Testis (tissue), 2 donors: ENCODE measurements around the gene NXNL2.

Experiments used
- POLR2A ChIP-seq: fragments of 450-650 bp; IDR thresholded peaks from one replicate; pipeline ENCODE4 v1.6.1; 2017; ENCODE audit warnings: antibody characterized with exemption, mild to moderate bottlenecking, moderate library complexity
- TF ChIP-seq, protein P1 (sequence below), 3 experiments: fragments of 450-650 bp in 2 of 3; fragments of 200-600 bp in 1 of 3; sonication (generic) in 1 of 3; IDR thresholded peaks; one replicate each; pipeline ENCODE4 v1.5.1; 2016 to 2019; ENCODE audit warnings: antibody characterized with exemption in 3 of 3, mild to moderate bottlenecking in 2 of 3, moderate library complexity in 1 of 3

DNA sequence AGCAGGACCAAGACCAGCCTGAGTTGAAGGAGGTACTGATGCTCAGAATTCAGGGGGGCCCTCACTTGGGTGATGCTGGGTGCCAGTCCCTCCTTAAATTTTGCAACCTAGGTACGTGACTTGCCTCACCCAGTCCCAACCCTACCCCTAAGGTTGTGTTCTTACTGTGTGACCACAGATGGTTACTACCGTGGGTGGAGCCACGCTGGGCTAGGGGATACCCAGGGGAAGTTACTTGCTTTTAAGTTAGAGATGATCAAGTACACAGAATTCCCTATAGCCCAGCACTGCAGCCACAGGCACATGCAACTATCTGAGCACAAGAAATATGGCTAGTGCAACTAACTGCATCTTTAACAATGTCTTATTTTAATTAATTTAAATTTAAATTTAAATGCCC, 32.9 kb downstream of the NXNL2 start:
- TF ChIP-seq, protein P1, sequence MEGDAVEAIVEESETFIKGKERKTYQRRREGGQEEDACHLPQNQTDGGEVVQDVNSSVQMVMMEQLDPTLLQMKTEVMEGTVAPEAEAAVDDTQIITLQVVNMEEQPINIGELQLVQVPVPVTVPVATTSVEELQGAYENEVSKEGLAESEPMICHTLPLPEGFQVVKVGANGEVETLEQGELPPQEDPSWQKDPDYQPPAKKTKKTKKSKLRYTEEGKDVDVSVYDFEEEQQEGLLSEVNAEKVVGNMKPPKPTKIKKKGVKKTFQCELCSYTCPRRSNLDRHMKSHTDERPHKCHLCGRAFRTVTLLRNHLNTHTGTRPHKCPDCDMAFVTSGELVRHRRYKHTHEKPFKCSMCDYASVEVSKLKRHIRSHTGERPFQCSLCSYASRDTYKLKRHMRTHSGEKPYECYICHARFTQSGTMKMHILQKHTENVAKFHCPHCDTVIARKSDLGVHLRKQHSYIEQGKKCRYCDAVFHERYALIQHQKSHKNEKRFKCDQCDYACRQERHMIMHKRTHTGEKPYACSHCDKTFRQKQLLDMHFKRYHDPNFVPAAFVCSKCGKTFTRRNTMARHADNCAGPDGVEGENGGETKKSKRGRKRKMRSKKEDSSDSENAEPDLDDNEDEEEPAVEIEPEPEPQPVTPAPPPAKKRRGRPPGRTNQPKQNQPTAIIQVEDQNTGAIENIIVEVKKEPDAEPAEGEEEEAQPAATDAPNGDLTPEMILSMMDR (IDR thresholded peaks at IDR 0.05), result no peak
- no peak for TF ChIP-seq POLR2A
